HUES64 (cell line): ENCODE results near the gene ESRRA.
"Not testable (repeated sequence)": the region's sequence is repeated elsewhere in the genome, so short reads cannot be mapped to it uniquely, and the experiment has no call there.

Experiments
- H3K27ac ChIP-seq: 2 replicates; pipeline ENCODE4 v1.7.0; 2013; ENCODE audit warnings: low read depth, low read length, inconsistent platforms
- H3K27me3 ChIP-seq: 2 replicates; pipeline ENCODE4 v1.6.1; 2013; ENCODE audit warnings: mild to moderate bottlenecking, low read length; ENCODE audit not compliant: insufficient read depth
- H3K36me3 ChIP-seq: 2 replicates; pipeline ENCODE4 v1.6.1; 2013; ENCODE audit warnings: mild to moderate bottlenecking, low read length; ENCODE audit not compliant: insufficient read depth
- H3K4me1 ChIP-seq: 2 replicates; pipeline ENCODE4 v1.6.1; 2013; ENCODE audit warnings: mild to moderate bottlenecking, low read length, moderate library complexity; ENCODE audit not compliant: insufficient read depth
- H3K4me3 ChIP-seq: 2 replicates; pipeline ENCODE4 v1.5.1; 2013; ENCODE audit warnings: mild to moderate bottlenecking, low read length, moderate library complexity
- H3K9ac ChIP-seq: 2 replicates; pipeline ENCODE4 v1.6.1; 2013; ENCODE audit warnings: mild to moderate bottlenecking, low read depth, low read length
- H3K9me3 ChIP-seq: 2 replicates; pipeline ENCODE4 v1.6.1; 2013; ENCODE audit warnings: low read depth, low read length; ENCODE audit not compliant: insufficient read depth
- WGBS: fragments of 150-250, 120-280 bp; methylation state at CpG from one replicate; pipeline ENCODE4 v1.1.7; 2013; ENCODE audit warnings: missing lambda C conversion rate; 5-methylcytosine and 5-hydroxymethylcytosine counted together

Gene ESRRA

DNA sequence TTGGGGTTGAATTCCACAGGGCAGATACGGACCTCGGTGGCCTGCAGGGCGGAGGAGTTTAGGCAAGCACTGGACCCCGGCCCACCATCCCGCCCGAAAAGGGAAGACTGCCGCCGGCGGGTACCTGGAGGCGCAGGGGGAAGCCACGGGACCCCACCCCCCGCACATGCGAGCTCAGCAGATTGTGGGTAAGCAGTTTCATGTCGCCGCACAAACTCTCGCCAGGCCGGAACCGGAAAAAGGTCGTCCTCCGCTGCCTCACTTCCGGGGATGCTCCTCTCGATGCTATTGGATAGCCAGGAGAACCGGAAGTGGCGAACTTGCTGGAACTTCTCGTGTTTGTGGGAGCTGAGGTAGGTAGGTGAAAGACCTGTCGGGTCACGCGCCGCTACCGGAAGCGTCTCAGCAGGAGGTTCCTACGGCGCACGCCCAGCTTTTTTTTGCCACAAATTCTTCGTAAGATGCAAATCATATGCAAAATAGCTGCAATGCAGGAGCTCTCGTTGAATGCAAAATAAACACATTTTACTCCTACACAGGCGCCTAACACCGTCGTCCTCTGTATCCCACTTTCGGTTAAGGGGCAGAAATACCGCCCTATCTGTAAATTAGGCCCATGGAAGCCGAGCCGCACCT, 12.1 kb downstream of the ESRRA start, which contains the start of gene TRMT112:
TRMT112 (minus strand) TSS at position 235 of the 636 bp plus-strand sequence; CDS start at position 202, 33 bp downstream.
- peak within 1 kb of the TSS; percentile 92 for H3K9ac ChIP-seq
- WGBS = under 1% methylated on average over 43 of the region's 43 CpGs
- H3K4me3 ChIP-seq = peak within 1 kb of the TSS; percentile 79
- no peaks in the 10 kb centered on the region for H3K27me3 ChIP-seq
- peaks cover 45% of the 10 kb centered on the region for H3K36me3 ChIP-seq
- H3K27ac ChIP-seq = peak within 1 kb of the TSS; percentile 98
- no peaks in the 10 kb centered on the region for H3K9me3 ChIP-seq
- peaks cover 8% of the 10 kb centered on the region; the same call in 1 of the 2 replicates for H3K4me1 ChIP-seq

DNA sequence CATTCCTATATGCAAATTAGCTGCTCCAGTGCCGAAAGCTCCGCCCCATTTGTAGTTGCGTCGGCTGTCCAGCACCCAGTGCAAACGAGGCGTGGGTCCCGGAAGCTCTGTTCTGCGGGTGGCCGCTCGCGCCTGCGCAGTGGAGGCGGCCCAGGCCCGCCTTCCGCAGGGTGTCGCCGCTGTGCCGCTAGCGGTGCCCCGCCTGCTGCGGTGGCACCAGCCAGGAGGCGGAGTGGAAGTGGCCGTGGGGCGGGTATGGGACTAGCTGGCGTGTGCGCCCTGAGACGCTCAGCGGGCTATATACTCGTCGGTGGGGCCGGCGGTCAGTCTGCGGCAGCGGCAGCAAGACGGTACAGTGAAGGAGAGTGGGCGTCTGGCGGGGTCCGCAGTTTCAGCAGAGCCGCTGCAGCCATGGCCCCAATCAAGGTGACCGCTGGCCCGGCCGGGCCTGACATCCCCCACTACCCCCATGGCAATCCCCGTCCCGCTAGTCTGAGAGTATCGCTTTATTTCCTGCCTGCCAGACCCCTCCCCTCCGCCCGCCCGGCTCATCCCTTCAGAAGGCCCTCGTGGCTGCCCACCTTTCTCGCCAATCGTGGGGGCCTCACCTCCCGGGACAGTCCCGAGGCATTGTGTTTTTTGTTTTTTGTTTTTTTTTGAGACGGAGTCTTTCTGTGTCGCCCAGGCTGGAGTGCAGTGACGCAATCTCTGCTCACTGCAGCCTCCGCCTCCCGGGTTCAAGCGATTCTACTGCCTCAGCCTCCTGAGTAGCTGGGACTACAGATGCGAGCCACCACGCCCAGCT, 12.8 kb downstream of the ESRRA start, which contains the start of gene PRDX5:
PRDX5 (plus strand) TSS at position 161 of the 805 bp plus-strand sequence; CDS start at position 256, 95 bp downstream.
- Histone ChIP-seq H3K27ac (peak within 1 kb of the TSS; percentile 98), H3K36me3 (peaks cover 45% of the 10 kb centered on the region), H3K9ac (peak within 1 kb of the TSS; percentile 92), H3K27me3 (no peaks in the 10 kb centered on the region), H3K4me1 (peaks cover 8% of the 10 kb centered on the region; the same call in 1 of the 2 replicates), H3K4me3 (peak within 1 kb of the TSS; percentile 79), H3K9me3 (no peaks in the 10 kb centered on the region)
- under 1% methylated on average over 61 of the region's 61 CpGs for WGBS

DNA sequence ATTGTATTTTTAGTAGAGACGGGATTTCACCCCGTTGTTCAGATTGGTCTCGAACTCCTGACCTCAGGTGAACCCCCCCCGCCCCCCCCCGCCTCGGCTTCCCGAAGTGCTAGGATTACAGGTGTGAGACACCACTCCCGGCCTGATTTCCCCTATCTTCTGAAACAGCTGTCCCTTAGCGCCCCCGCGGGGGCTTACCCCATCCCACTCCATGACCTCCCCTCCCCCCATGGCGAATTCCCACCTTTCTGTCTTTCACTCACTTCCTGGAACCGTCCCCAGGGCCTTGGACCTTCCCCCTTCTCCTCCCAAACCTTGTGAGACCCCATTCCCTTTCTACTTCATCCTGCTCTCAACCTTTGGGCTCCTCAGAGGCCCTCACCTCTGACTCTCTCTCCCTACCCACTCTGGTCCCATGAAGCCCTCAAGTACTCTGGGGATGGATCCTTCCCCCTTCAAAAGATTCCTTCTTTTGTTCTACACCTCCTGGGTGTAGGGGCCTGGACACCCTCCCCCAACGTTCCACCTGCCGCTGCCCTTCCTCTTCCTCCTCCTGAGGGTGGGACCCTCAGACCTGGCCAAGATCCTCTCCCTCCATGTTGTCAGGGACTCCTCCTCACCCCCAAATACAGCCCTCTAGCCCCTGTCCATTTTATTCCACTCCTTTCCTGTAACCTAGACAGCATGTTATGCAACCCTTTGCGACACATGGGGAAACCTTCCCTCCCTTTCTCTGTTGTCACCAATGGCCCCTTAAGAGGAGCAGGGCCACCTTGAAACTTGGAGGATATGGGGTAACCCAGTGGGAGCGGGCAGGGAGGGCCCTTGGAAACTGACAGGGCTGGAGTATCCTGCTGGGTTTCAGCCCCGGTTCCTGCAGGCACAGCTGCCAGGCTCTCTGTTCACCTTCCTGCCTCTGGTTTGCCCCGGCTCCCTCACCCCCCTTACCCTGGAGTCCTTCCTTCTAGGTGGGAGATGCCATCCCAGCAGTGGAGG, 13.7 kb downstream of the ESRRA start:
- H3K36me3 ChIP-seq = peaks cover 41% of the 10 kb centered on the region
- 31% methylated on average over 15 of the region's 19 CpGs for WGBS
- H3K27ac ChIP-seq = peak overlapping the region; percentile 5; the same call in 1 of the 2 replicates
- H3K4me3 ChIP-seq = peak overlapping the region; percentile 79
- peak overlapping the region; percentile 92 for H3K9ac ChIP-seq
- H3K9me3 ChIP-seq = no peaks in the 10 kb centered on the region
- H3K27me3 ChIP-seq = no peaks in the 10 kb centered on the region
- H3K4me1 ChIP-seq = peaks cover 8% of the 10 kb centered on the region; the same call in 1 of the 2 replicates

DNA sequence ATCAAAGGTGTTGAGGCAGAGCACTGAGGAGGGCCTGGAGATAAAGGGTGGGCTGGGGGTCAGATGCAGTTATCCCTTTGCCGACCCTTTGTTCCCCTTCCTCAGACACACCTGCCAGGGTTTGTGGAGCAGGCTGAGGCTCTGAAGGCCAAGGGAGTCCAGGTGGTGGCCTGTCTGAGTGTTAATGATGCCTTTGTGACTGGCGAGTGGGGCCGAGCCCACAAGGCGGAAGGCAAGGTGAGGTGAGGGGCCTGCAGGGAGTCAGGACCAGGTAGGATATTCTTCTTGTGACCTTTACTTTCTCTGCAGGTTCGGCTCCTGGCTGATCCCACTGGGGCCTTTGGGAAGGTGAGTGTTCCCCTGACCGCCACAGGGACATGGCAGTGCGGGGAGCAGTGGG, 15.2 kb downstream of the ESRRA start:
- Histone ChIP-seq H3K9me3 (no peaks in the 10 kb centered on the region), H3K9ac (no peak overlapping the region), H3K27me3 (no peaks in the 10 kb centered on the region), H3K4me3 (no peak overlapping the region), H3K4me1 (peaks cover 12% of the 10 kb centered on the region; the same call in 1 of the 2 replicates), H3K36me3 (peaks cover 28% of the 10 kb centered on the region), H3K27ac (no peak overlapping the region)
- 94% methylated on average over 7 of the region's 7 CpGs for WGBS

- 93% methylated on average over 5 of the region's 5 CpGs for WGBS
- Histone ChIP-seq H3K36me3 (peaks cover 26% of the 10 kb centered on the region), H3K4me3 (no peak overlapping the region), H3K9me3 (no peaks in the 10 kb centered on the region), H3K27me3 (no peaks in the 10 kb centered on the region), H3K9ac (no peak overlapping the region), H3K27ac (no peak overlapping the region), H3K4me1 (peaks cover 12% of the 10 kb centered on the region; the same call in 1 of the 2 replicates)
These were observed 15.7 kb downstream of the ESRRA start for GRCh38 chr11:64321026-64321425.

DNA sequence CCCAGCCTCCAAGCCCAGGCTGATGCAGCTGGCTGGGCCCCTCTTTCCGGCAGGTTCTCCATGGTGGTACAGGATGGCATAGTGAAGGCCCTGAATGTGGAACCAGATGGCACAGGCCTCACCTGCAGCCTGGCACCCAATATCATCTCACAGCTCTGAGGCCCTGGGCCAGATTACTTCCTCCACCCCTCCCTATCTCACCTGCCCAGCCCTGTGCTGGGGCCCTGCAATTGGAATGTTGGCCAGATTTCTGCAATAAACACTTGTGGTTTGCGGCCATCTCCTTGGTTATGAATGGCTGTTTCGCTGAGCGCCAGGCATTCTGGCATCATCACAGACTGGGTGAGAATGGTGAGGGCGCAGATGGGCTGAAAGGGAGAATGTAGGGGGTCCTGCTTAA, 16.2 kb downstream of the ESRRA start:
- Histone ChIP-seq H3K36me3 (peaks cover 21% of the 10 kb centered on the region), H3K4me3 (no peak overlapping the region), H3K27ac (no peak overlapping the region), H3K9ac (no peak overlapping the region), H3K27me3 (no peaks in the 10 kb centered on the region), H3K4me1 (peaks cover 12% of the 10 kb centered on the region; the same call in 1 of the 2 replicates), H3K9me3 (no peaks in the 10 kb centered on the region)
- WGBS = 95% methylated on average over 5 of the region's 5 CpGs

GRCh38 chr11:64322925-64323260, 17.6 kb downstream of the ESRRA start:
- H3K36me3 ChIP-seq = peaks cover 20% of the 10 kb centered on the region
- H3K4me1 ChIP-seq = peaks cover 12% of the 10 kb centered on the region; the same call in 1 of the 2 replicates
- H3K27ac ChIP-seq = no peak overlapping the region
- no peak overlapping the region for H3K4me3 ChIP-seq
- no peak overlapping the region for H3K9ac ChIP-seq
- no peaks in the 10 kb centered on the region for H3K9me3 ChIP-seq
- WGBS = 78% methylated on average over 7 of the region's 7 CpGs
- no peaks in the 10 kb centered on the region for H3K27me3 ChIP-seq

- WGBS = 86% methylated on average over 5 of the region's 5 CpGs
- H3K27me3 ChIP-seq = no peaks in the 10 kb centered on the region
- H3K27ac ChIP-seq = no peak overlapping the region
- H3K9me3 ChIP-seq = no peaks in the 10 kb centered on the region
- H3K9ac ChIP-seq = no peak overlapping the region
- peaks cover 12% of the 10 kb centered on the region; the same call in 1 of the 2 replicates for H3K4me1 ChIP-seq
- H3K36me3 ChIP-seq = peaks cover 20% of the 10 kb centered on the region
- no peak overlapping the region for H3K4me3 ChIP-seq
These were observed 18.0 kb downstream of the ESRRA start for GRCh38 chr11:64323373-64323772.

DNA sequence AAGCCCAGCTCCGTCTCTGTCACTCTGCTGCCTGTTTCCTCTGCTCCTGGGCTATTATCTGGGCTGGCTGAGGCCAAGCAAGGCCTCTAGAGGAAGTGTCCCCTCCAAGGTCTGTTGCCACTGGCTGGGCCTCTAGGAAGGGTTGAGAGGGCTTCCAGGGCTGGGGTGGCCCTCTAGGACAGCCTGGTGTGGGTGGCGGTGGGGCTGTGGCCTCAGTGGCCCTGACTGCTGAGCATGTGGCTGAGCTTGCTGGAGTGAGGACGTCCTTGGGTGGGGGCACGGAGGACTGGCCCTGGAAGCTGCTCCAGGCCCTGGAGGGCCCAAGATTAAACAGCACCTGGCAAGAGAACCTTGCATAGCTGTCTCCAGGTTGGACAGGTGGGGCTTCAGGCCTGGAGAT, 18.7 kb downstream of the ESRRA start:
- WGBS = 91% methylated on average over 4 of the region's 4 CpGs
- peaks cover 11% of the 10 kb centered on the region; the same call in 1 of the 2 replicates for H3K4me1 ChIP-seq
- not testable (repeated sequence) for H3K4me3 ChIP-seq, H3K9ac ChIP-seq, H3K9me3 ChIP-seq, H3K27me3 ChIP-seq, H3K27ac ChIP-seq
- H3K36me3 ChIP-seq = peaks cover 20% of the 10 kb centered on the region

GRCh38 chr11:64324692-64325469, 19.6 kb downstream of the ESRRA start:
- Histone ChIP-seq H3K4me1 (peaks cover 4% of the 10 kb centered on the region; the same call in 1 of the 2 replicates), H3K27ac (peak overlapping the region; percentile 70; the same call in 1 of the 2 replicates), H3K36me3 (peaks cover 20% of the 10 kb centered on the region), H3K4me3 (no peak overlapping the region), H3K9ac (no peak overlapping the region), H3K27me3 (no peaks in the 10 kb centered on the region), H3K9me3 (no peaks in the 10 kb centered on the region)
- WGBS = 81% methylated on average over 9 of the region's 11 CpGs
